ENCODE results near the gene XYLT1. TPM values are rescaled to one million over a fixed set of nuclear protein-coding genes. Genes with fewer than 3 reads are reported as not detected.
A peak's percentile ranks its signal among the peaks of the same experiment; 100 is the strongest.

Gene XYLT1
- total RNA-seq, 2 donors from 2014 or later, result 5.1 to 19.3 TPM

GRCh38 chr16:17354141-17354601 is 116.6 kb downstream of the XYLT1 start:
- no peak for TF ChIP-seq CTCF (IDR thresholded peaks at IDR 0.05)
- TF ChIP-seq POLR2AphosphoS5 (IDR thresholded peaks at IDR 0.05), result no peak
- no peak for TF ChIP-seq POLR2A (IDR thresholded peaks at IDR 0.05)
- Histone ChIP-seq H3K9me3 (no peaks in the 10 kb centered on the region), H3K36me3 (no peaks in the 10 kb centered on the region), H3K4me3 (no peak overlapping the region), H3K27me3 (replicated peaks; ENCODE audit: insufficient read depth) (no peaks in the 10 kb centered on the region), H3K27ac (no peak overlapping the region), H3K4me1 (replicated peaks) (no peaks in the 10 kb centered on the region)
- WGBS, result 69% methylated on average over 10 of the region's 10 CpGs
- intact Hi-C loops (cut with DNase I), result no loop called here
- no peak for DNase-seq (ENCODE audit: low spot score)

GRCh38 chr16:17353561-17353960 is 117.2 kb downstream of the XYLT1 start:
- Histone ChIP-seq H3K4me1 (replicated peaks) (no peaks in the 10 kb centered on the region), H3K4me3 (no peak overlapping the region), H3K27me3 (replicated peaks; ENCODE audit: insufficient read depth) (no peaks in the 10 kb centered on the region), H3K36me3 (no peaks in the 10 kb centered on the region), H3K9me3 (no peaks in the 10 kb centered on the region), H3K27ac (no peak overlapping the region)
- 67% methylated on average over 3 of the region's 3 CpGs for WGBS
- no peak for DNase-seq (ENCODE audit: low spot score)
- intact Hi-C loops (cut with DNase I), result no loop called here
- TF ChIP-seq POLR2A (IDR thresholded peaks at IDR 0.05) (no peak), CTCF (IDR thresholded peaks at IDR 0.05) (no peak), POLR2AphosphoS5 (IDR thresholded peaks at IDR 0.05) (no peak)

- whole genome bisulfite sequencing, result 63% methylated on average over 6 of the region's 6 CpGs
- intact Hi-C loops (cut with DNase I), result no loop called here
- H3K27me3 ChIP-seq (replicated peaks; ENCODE audit: insufficient read depth), result no peaks in the 10 kb centered on the region
These were observed 119.2 kb downstream of the XYLT1 start for GRCh38 chr16:17351441-17352035.

GRCh38 chr16:17350207-17350606 is 120.6 kb downstream of the XYLT1 start:
- WGBS, result 93% methylated on average over 4 of the region's 4 CpGs
- no peaks in the 10 kb centered on the region for H3K9me3 ChIP-seq
- H3K4me1 ChIP-seq (replicated peaks), result peaks cover 15% of the 10 kb centered on the region
- TF ChIP-seq POLR2A (IDR thresholded peaks at IDR 0.05) (no peak), CTCF (IDR thresholded peaks at IDR 0.05) (no peak), POLR2AphosphoS5 (IDR thresholded peaks at IDR 0.05) (no peak)
- H3K27ac ChIP-seq, result no peak overlapping the region
- no peak overlapping the region for H3K4me3 ChIP-seq
- no peaks in the 10 kb centered on the region for H3K36me3 ChIP-seq
- no peak for DNase-seq (ENCODE audit: low spot score)
- H3K27me3 ChIP-seq (replicated peaks; ENCODE audit: insufficient read depth), result no peaks in the 10 kb centered on the region
- intact Hi-C loops (cut with DNase I), result no loop called here

More at GRCh38 chr16:17351441-17352035, 119.2 kb downstream of the XYLT1 start:
- no peak overlapping the region for H3K27ac ChIP-seq
- H3K4me1 ChIP-seq (replicated peaks), result peaks cover 4% of the 10 kb centered on the region
- no peak overlapping the region for H3K4me3 ChIP-seq
- DNase-seq (ENCODE audit: low spot score), result no peak
- no peak for TF ChIP-seq POLR2A (IDR thresholded peaks at IDR 0.05)
- TF ChIP-seq POLR2AphosphoS5 (IDR thresholded peaks at IDR 0.05), result peak; percentile 11
- TF ChIP-seq CTCF (IDR thresholded peaks at IDR 0.05), result no peak
- H3K36me3 ChIP-seq, result no peaks in the 10 kb centered on the region
- H3K9me3 ChIP-seq, result no peaks in the 10 kb centered on the region

- 92% methylated on average over 11 of the region's 11 CpGs for whole genome bisulfite sequencing
- no peak overlapping the region for H3K4me3 ChIP-seq
- TF ChIP-seq CTCF (IDR thresholded peaks at IDR 0.05), result no peak
- no peak for TF ChIP-seq POLR2A (IDR thresholded peaks at IDR 0.05)
- no peak for TF ChIP-seq POLR2AphosphoS5 (IDR thresholded peaks at IDR 0.05)
- no peaks in the 10 kb centered on the region for H3K36me3 ChIP-seq
- H3K27me3 ChIP-seq (replicated peaks; ENCODE audit: insufficient read depth), result no peaks in the 10 kb centered on the region
- no peak overlapping the region for H3K27ac ChIP-seq
- DNase-seq (ENCODE audit: low spot score), result no peak
- H3K4me1 ChIP-seq (replicated peaks), result peaks cover 17% of the 10 kb centered on the region
- H3K9me3 ChIP-seq, result no peaks in the 10 kb centered on the region
- intact Hi-C loops (cut with DNase I), result loop anchor here (5.0 to 10.0 kb wide), 3 partner anchors 37 to 124 kb away; no protein-coding TSS in a partner anchor
These were observed 121.9 kb downstream of the XYLT1 start for GRCh38 chr16:17348826-17349225.
